Measurements from ENCODE around the gene FBXW2.
"Not testable (repeated sequence)": the region's sequence is repeated elsewhere in the genome, so short reads cannot be mapped to it uniquely, and the experiment has no call there.

FBXW2 gene

GRCh38 chr9:120777229-120777628 lies 16.0 kb downstream of the FBXW2 start:
- no peak for DNase-seq

GRCh38 chr9:120776788-120777187 lies 16.4 kb downstream of the FBXW2 start:
- DNase-seq: no peak

GRCh38 chr9:120775859-120776258 lies 17.4 kb downstream of the FBXW2 start:
- no peak for DNase-seq

- DNase-seq: no peak
Measured at GRCh38 chr9:120774719-120775118, 18.5 kb downstream of the FBXW2 start.

GRCh38 chr9:120773256-120773655 lies 20.0 kb downstream of the FBXW2 start:
- no peak for DNase-seq

GRCh38 chr9:120770931-120771330 lies 22.3 kb downstream of the FBXW2 start:
- no peak for DNase-seq

- DNase-seq: no peak
Measured at GRCh38 chr9:120768886-120769285, 24.3 kb downstream of the FBXW2 start.

GRCh38 chr9:120768247-120768646 lies 25.0 kb downstream of the FBXW2 start:
- DNase-seq: no peak

- no peak for DNase-seq
Measured at GRCh38 chr9:120767451-120767850, 25.8 kb downstream of the FBXW2 start.

- no peak for DNase-seq
Measured at GRCh38 chr9:120765910-120766425, 27.2 kb downstream of the FBXW2 start.

GRCh38 chr9:120764476-120764875 lies 28.7 kb downstream of the FBXW2 start:
- DNase-seq: no peak

- DNase-seq: no peak
Measured at GRCh38 chr9:120761006-120761405, 32.2 kb downstream of the FBXW2 start.

GRCh38 chr9:120759755-120760400 lies 33.3 kb downstream of the FBXW2 start:
- no peak for DNase-seq

- DNase-seq: no peak
Measured at GRCh38 chr9:120758544-120758943, 34.7 kb downstream of the FBXW2 start.

- peak in 1 of 2 donors; percentile 14 for DNase-seq
Measured at GRCh38 chr9:120757026-120757913, 35.9 kb downstream of the FBXW2 start.

- no peak for DNase-seq
Measured at GRCh38 chr9:120756531-120756930, 36.7 kb downstream of the FBXW2 start.

GRCh38 chr9:120755810-120756434 lies 37.3 kb downstream of the FBXW2 start:
- DNase-seq: peak in 1 of 2 donors; percentile 38

- DNase-seq: no peak
Measured at GRCh38 chr9:120755044-120755443, 38.2 kb downstream of the FBXW2 start.

GRCh38 chr9:120750421-120750820 lies 42.8 kb downstream of the FBXW2 start:
- DNase-seq: no peak

- DNase-seq: not testable (repeated sequence)
Measured at GRCh38 chr9:120746366-120746765, 46.9 kb downstream of the FBXW2 start.

GRCh38 chr9:120745278-120745677 lies 47.9 kb downstream of the FBXW2 start:
- no peak for DNase-seq

- DNase-seq: peak in 1 of 2 donors; percentile 29
Measured at GRCh38 chr9:120742951-120743416, 50.2 kb downstream of the FBXW2 start.

- DNase-seq: no peak
Measured at GRCh38 chr9:120741701-120742100, 51.5 kb downstream of the FBXW2 start.

Measured in bone marrow (tissue), 2 donors.